HL-60/S4 treated with retinoic acid at 250 ng/mL for 4 days and 3 days (cell line): Measurements from ENCODE around the gene KIAA1328.

ENCODE experiments used
- in situ Hi-C: fragments of 300-500 bp; cut with MboI; formaldehyde crosslinking; loops from 2 replicates; pipeline ENCODE4 v1.7.0; 2022; ENCODE audit warnings: low sequenced_read_pairs

KIAA1328 gene

GRCh38 chr18:37274309-37275236 lies 445.6 kb downstream of the KIAA1328 start:
- in situ Hi-C loops: no loop called here

DNA sequence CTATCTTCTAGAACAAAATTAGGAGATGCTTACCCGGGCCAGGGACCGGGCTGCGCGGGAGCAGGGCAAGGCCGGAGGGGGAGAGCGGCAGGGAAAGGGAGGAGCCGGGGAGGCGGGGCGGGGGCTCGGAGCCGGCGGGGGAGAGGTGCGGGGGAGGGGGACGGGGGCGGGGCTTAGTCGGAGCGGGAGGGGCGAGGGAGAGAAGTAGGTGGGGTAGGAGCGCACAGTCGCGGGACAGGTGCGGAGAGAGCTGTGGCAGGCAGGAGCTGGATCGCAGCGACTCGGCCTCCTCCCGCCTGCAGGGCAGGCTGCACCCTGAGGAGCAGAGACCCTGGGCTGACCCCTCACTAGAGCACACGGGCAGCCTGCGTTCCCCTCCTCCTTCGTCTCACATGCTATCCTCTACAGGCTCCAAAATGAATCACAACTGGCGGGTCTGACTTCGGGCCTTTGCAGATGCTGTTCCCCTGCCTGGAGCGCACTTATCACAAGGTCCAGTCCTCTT lies 446.4 kb downstream of the KIAA1328 start:
- in situ Hi-C loops: no loop called here

DNA sequence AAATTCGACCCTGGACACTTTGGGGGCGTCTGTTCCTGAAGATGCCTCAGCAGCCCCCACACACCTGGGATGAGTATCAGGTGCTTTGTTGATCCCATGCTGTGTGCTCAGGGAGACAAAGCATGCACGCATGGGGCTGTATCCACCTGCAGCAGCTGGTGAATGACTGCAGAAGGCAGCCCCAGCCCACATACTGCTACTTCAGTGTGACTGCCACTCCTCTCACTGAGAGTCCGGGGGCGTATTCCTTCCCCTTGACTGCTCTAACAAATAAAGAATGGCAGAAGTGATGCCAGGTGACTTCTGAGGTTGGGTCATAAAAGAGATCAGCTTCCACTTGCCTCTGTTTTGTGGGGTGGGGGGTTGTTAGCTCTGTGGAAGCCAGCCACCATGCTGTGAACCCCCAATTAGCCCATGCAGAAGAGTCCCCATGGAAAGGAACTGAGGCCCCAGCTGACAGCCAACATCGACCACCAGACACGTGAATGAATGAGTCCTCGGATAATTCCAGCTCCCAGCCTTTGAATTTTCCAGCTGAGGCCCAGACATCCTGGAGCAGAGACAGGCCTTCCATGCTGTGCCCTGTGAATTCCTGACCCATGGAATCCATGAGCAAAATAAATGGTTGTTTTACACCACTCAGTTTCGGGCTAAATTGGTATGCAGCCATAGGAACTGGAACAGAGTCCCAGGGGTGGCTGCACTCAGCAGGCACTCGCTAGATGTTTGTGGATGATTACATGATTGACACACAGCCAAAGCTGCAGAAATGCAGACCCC lies 447.4 kb downstream of the KIAA1328 start:
- in situ Hi-C loops: no loop called here

DNA sequence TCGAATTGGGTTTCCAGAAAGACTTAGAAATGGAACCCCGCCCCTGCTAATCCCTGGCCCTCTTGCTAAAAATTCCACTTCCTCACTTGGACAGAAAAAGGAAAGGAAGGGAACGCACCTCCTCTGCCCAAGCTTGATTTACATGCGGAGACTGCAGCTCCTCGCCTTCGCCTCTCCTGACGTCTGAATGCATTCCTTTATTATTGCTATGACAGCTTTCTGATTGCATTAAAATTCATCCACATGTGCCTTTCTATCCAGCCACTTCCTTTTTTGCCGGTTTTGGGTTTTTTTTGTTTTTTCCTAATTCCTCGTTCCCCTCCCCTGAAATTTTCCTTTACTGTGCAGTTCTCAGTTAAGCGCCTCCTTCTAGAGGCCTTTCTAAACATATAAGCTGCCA lies 448.9 kb downstream of the KIAA1328 start:
- in situ Hi-C loops: no loop called here
